ENCODE results near the gene IAH1. TPM values are rescaled to one million over a fixed set of nuclear protein-coding genes. Genes with fewer than 3 reads are reported as not detected.

Gene IAH1
- 67.6 and 68.4 TPM in 2 replicates for total RNA-seq (2014; rRNA removed; shearing (Covaris generic))
- 33.2 and 35.7 TPM in 2 replicates for polyA plus RNA-seq (2015; cell fraction: cytosol; rRNA removed)
- 23.0 and 28.8 TPM in 2 replicates for polyA plus RNA-seq (2015; cell fraction: nucleus; rRNA removed)

GRCh38 chr2:9474361-9475057, at the start of gene IAH1:
TSS of gene IAH1 (plus strand) at chr2:9474551. CDS start at chr2:9474567, 16 bp downstream.
- DNase-seq (ENCODE audit: low read depth, low spot score), result peak; percentile 51
- in situ Hi-C loops (cut with HindIII; ENCODE audit: low pct_unique_long_range_greater_than_20kb, low sequenced_read_pairs), result no loop called here

- no peak for DNase-seq (ENCODE audit: low read depth, low spot score)
- in situ Hi-C loops (cut with HindIII; ENCODE audit: low pct_unique_long_range_greater_than_20kb, low sequenced_read_pairs), result no loop called here
Observed at GRCh38 chr2:9428965-9429577, 45.3 kb upstream of the IAH1 start.

GRCh38 chr2:9430316-9431293, 43.7 kb upstream of the IAH1 start:
- in situ Hi-C loops (cut with HindIII; ENCODE audit: low pct_unique_long_range_greater_than_20kb, low sequenced_read_pairs), result no loop called here

GRCh38 chr2:9434489-9434888, 39.9 kb upstream of the IAH1 start:
- no peak for DNase-seq (ENCODE audit: low read depth, low spot score)
- in situ Hi-C loops (cut with HindIII; ENCODE audit: low pct_unique_long_range_greater_than_20kb, low sequenced_read_pairs), result no loop called here

More at GRCh38 chr2:9430316-9431293, 43.7 kb upstream of the IAH1 start:
- no peak for DNase-seq (ENCODE audit: low read depth, low spot score)

GRCh38 chr2:9439536-9439935, 34.8 kb upstream of the IAH1 start:
- no peak for DNase-seq (ENCODE audit: low read depth, low spot score)
- in situ Hi-C loops (cut with HindIII; ENCODE audit: low pct_unique_long_range_greater_than_20kb, low sequenced_read_pairs), result no loop called here

GRCh38 chr2:9440058-9440727, 34.2 kb upstream of the IAH1 start:
- DNase-seq (ENCODE audit: low read depth, low spot score), result no peak
- in situ Hi-C loops (cut with HindIII; ENCODE audit: low pct_unique_long_range_greater_than_20kb, low sequenced_read_pairs), result no loop called here

GRCh38 chr2:9441556-9441955, 32.8 kb upstream of the IAH1 start:
- DNase-seq (ENCODE audit: low read depth, low spot score), result no peak
- in situ Hi-C loops (cut with HindIII; ENCODE audit: low pct_unique_long_range_greater_than_20kb, low sequenced_read_pairs), result no loop called here

- in situ Hi-C loops (cut with HindIII; ENCODE audit: low pct_unique_long_range_greater_than_20kb, low sequenced_read_pairs), result no loop called here
- DNase-seq (ENCODE audit: low read depth, low spot score), result no peak
Observed at GRCh38 chr2:9443526-9443925, 30.8 kb upstream of the IAH1 start.

GRCh38 chr2:9445089-9445488, 29.3 kb upstream of the IAH1 start:
- in situ Hi-C loops (cut with HindIII; ENCODE audit: low pct_unique_long_range_greater_than_20kb, low sequenced_read_pairs), result no loop called here
- DNase-seq (ENCODE audit: low read depth, low spot score), result no peak

GRCh38 chr2:9451231-9451630, 23.1 kb upstream of the IAH1 start:
- no peak for DNase-seq (ENCODE audit: low read depth, low spot score)
- in situ Hi-C loops (cut with HindIII; ENCODE audit: low pct_unique_long_range_greater_than_20kb, low sequenced_read_pairs), result no loop called here

- in situ Hi-C loops (cut with HindIII; ENCODE audit: low pct_unique_long_range_greater_than_20kb, low sequenced_read_pairs), result no loop called here
- DNase-seq (ENCODE audit: low read depth, low spot score), result peak; percentile 98
Observed at GRCh38 chr2:9460441-9461017, 13.8 kb upstream of the IAH1 start.

GRCh38 chr2:9461079-9461478, 13.3 kb upstream of the IAH1 start:
- in situ Hi-C loops (cut with HindIII; ENCODE audit: low pct_unique_long_range_greater_than_20kb, low sequenced_read_pairs), result no loop called here

GRCh38 chr2:9462313-9462712, 12.0 kb upstream of the IAH1 start:
- in situ Hi-C loops (cut with HindIII; ENCODE audit: low pct_unique_long_range_greater_than_20kb, low sequenced_read_pairs), result no loop called here
- no peak for DNase-seq (ENCODE audit: low read depth, low spot score)

More at GRCh38 chr2:9461079-9461478, 13.3 kb upstream of the IAH1 start:
- DNase-seq (ENCODE audit: low read depth, low spot score), result peak; percentile 10

- no peak for DNase-seq (ENCODE audit: low read depth, low spot score)
- in situ Hi-C loops (cut with HindIII; ENCODE audit: low pct_unique_long_range_greater_than_20kb, low sequenced_read_pairs), result no loop called here
Observed at GRCh38 chr2:9462886-9463697, 11.3 kb upstream of the IAH1 start.

- DNase-seq (ENCODE audit: low read depth, low spot score), result no peak
- in situ Hi-C loops (cut with HindIII; ENCODE audit: low pct_unique_long_range_greater_than_20kb, low sequenced_read_pairs), result no loop called here
Observed at GRCh38 chr2:9463698-9464034, 10.7 kb upstream of the IAH1 start.

- in situ Hi-C loops (cut with HindIII; ENCODE audit: low pct_unique_long_range_greater_than_20kb, low sequenced_read_pairs), result no loop called here
- no peak for DNase-seq (ENCODE audit: low read depth, low spot score)
Observed at GRCh38 chr2:9465170-9465569, 9.2 kb upstream of the IAH1 start.
